Measurements from ENCODE around the gene CRYM.

GRCh38 chr16:21300309-21301167 is 22.4 kb upstream of the CRYM start:
- TF ChIP-seq POLR2A (IDR thresholded peaks at IDR 0.05) (peak; percentile 48), CTCF (IDR thresholded peaks at IDR 0.05) (peak; percentile 86 to 94 (median 90))
